Measurements from ENCODE around the gene VWCE.

DNA sequence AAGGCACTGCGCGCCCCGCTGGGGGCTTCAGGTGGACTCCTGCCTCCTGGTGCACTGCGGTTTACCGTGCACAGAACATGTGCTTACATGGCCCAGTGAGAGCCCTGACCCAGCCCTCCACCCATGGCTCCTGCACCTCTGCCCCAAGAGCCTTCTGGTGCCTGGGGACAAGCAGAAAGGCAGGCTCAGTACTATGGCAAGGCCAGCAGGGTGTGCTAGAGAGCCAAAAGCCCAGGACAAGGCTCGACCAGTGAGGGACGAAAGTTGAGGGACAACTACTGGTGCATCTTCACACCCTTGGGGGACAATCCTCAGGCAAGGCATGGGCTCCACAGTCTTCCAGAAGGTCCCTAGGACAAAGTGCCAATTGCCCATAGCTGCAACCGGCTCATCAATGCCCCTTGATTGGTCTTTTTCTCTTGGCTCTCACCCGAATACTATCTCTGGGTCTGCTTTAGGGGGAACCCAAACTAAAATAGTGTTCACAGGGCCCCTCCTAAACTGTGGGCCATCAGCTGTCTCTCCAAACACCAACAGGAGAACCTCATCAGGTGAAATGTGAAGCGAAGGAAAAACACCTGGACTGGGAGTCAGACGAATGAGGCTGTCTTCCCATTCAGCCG is 40.6 kb downstream of the VWCE start:
- TF ChIP-seq CEBPB (IDR thresholded peaks at IDR 0.05; ENCODE audit: low read depth) (no peak), ELF1 (IDR thresholded peaks at IDR 0.05; ENCODE audit: borderline replicate concordance, low read depth) (no peak), CTCF (IDR thresholded peaks at IDR 0.05 in 2 of 3, conservative IDR thresholded peaks at IDR 0.05 in 1 of 3; ENCODE audit: borderline replicate concordance in 1 of 3, insufficient read depth in 1 of 3, low read depth in 2 of 3, low read length in 2 of 3) (peak; percentile 58 to 89 (median 88); a peak in 5 of 6 replicates), REST (IDR thresholded peaks at IDR 0.05; ENCODE audit: low read depth) (no peak), SP1 (IDR thresholded peaks at IDR 0.05; ENCODE audit: low read depth) (no peak), EZH2phosphoT487 (IDR thresholded peaks at IDR 0.05; ENCODE audit: borderline replicate concordance) (no peak), POLR2AphosphoS5 (IDR thresholded peaks at IDR 0.05; ENCODE audit: low read depth, low read length) (no peak), MAX (IDR thresholded peaks at IDR 0.05) (no peak), POLR2A (IDR thresholded peaks at IDR 0.05; ENCODE audit: borderline replicate concordance, extremely low read depth, insufficient read depth, insufficient read length) (no peak), SIN3A (IDR thresholded peaks at IDR 0.05; ENCODE audit: low read depth) (no peak)
